SK-N-SH (cell line): ENCODE measurements around the gene CDCP1. TPM values are rescaled to one million over a fixed set of nuclear protein-coding genes. Genes with fewer than 3 reads are reported as not detected.

Experiments used
- CTCF ChIA-PET: fragments of 300-600, 350-600 bp; formaldehyde crosslinking; extraction: SDS; loops from one replicate; lab custom pipeline; 2021; lab: Yijun Ruan, JAX
- POLR2A ChIA-PET: fragments of 350-600 bp; sonication (Branson Sonifier 250); formaldehyde crosslinking; extraction: SDS; loops from one replicate; lab custom pipeline; 2020; ENCODE audit warnings: antibody characterized with exemption, inconsistent platforms; lab: Yijun Ruan, JAX
- DNase-seq: peaks from one replicate; pipeline ENCODE4 v3.0.0; 2012
- H2AFZ ChIP-seq: fragments of 200-600 bp; sonication (generic); 2 replicates; pipeline ENCODE4 v1.8.1; 2016; ENCODE audit warnings: antibody characterized with exemption, mild to moderate bottlenecking, low read depth
- H3F3A ChIP-seq: fragments of 200-600 bp; sonication (generic); replicated peaks from 2 replicates; pipeline ENCODE3; 2016; ENCODE audit warnings: antibody characterized with exemption, mild to moderate bottlenecking; ENCODE audit not compliant: insufficient read depth
- H3K27ac ChIP-seq, 2 experiments: fragments of 200-500 bp in 1 of 2; fragments of 200-600 bp in 1 of 2; sonication (Bioruptor generic) in 1 of 2; sonication (generic), shearing (Covaris generic) in 1 of 2; 2 replicates each; pipeline versions ENCODE4 v1.5.1 to v1.6.1; 2014 to 2016; ENCODE audit warnings: low read depth in 2 of 2, inconsistent platforms in 1 of 2, low read length in 1 of 2, mild to moderate bottlenecking in 1 of 2, mixed read lengths in 1 of 2
- H3K27me3 ChIP-seq: fragments of 200-600 bp; sonication (generic), shearing (Covaris generic); 2 replicates; pipeline ENCODE4 v1.6.1; 2016; ENCODE audit warnings: mixed run types; ENCODE audit not compliant: insufficient read depth
- H3K36me3 ChIP-seq, 2 experiments: fragments of 200-500 bp in 1 of 2; fragments of 200-600 bp in 1 of 2; sonication (Bioruptor generic) in 1 of 2; sonication (generic) in 1 of 2; replicated peaks in 1 of 2; 2 replicates each; pipeline versions ENCODE3 to v1.5.1; 2014 to 2016; ENCODE audit warnings: low read length in 1 of 2, mild to moderate bottlenecking in 1 of 2; ENCODE audit not compliant: insufficient read depth in 2 of 2, control insufficient read depth in 1 of 2
- H3K4me1 ChIP-seq, 2 experiments: fragments of 200-500 bp in 1 of 2; fragments of 200-600 bp in 1 of 2; sonication (Bioruptor generic) in 1 of 2; sonication (generic), shearing (Covaris generic) in 1 of 2; 2 replicates each; pipeline versions ENCODE4 v1.5.1 to v1.6.1; 2014 to 2016; ENCODE audit warnings: low read depth in 1 of 2, low read length in 1 of 2, mixed run types in 1 of 2; ENCODE audit not compliant: insufficient read depth in 2 of 2, control insufficient read depth in 1 of 2
- H3K4me2 ChIP-seq: fragments of 200-600 bp; sonication (generic), shearing (Covaris generic); 2 replicates; pipeline ENCODE4 v1.6.1; 2017; ENCODE audit warnings: mixed run types
- H3K4me3 ChIP-seq, 2 experiments: fragments of 200-500 bp in 1 of 2; fragments of 200-600 bp in 1 of 2; sonication (Bioruptor generic) in 1 of 2; sonication (generic), shearing (Covaris generic) in 1 of 2; 2 replicates each; pipeline versions ENCODE4 v1.5.1 to v1.8.1; 2014 to 2016; ENCODE audit warnings: low read depth in 2 of 2, inconsistent platforms in 1 of 2, low read length in 1 of 2, mild to moderate bottlenecking in 1 of 2, mixed read lengths in 1 of 2, moderate library complexity in 1 of 2
- H3K79me2 ChIP-seq: fragments of 200-600 bp; sonication (generic); 2 replicates; pipeline ENCODE4 v1.8.1; 2017; ENCODE audit warnings: mild to moderate bottlenecking; ENCODE audit not compliant: insufficient read depth
- H3K9ac ChIP-seq: fragments of 200-600 bp; sonication (generic); 2 replicates; pipeline ENCODE4 v1.6.1; 2017; ENCODE audit warnings: mixed run types
- H3K9me2 ChIP-seq: fragments of 200-600 bp; sonication (generic); 2 replicates; pipeline ENCODE4 v1.6.1; 2017; ENCODE audit warnings: mixed run types
- H3K9me3 ChIP-seq: fragments of 200-600 bp; sonication (generic); 2 replicates; pipeline ENCODE4 v1.6.1; 2017; ENCODE audit warnings: mixed run types, mild to moderate bottlenecking, moderate library complexity
- H4K20me1 ChIP-seq: fragments of 200-600 bp; sonication (generic); 2 replicates; pipeline ENCODE4 v1.6.1; 2017; ENCODE audit warnings: mild to moderate bottlenecking, mixed run types; ENCODE audit not compliant: insufficient read depth
- FOSL2 ChIP-seq: IDR thresholded peaks from 2 replicates; pipeline ENCODE4 v1.4.0; 2012; ENCODE audit warnings: low read depth, mild to moderate bottlenecking, moderate library complexity, borderline replicate concordance
- FOXJ3 ChIP-seq: sonication (generic); formaldehyde crosslinking; IDR thresholded peaks from 2 replicates; pipeline ENCODE4 v1.5.1; 2020; ENCODE audit warnings: mild to moderate bottlenecking, missing genetic modification reagents
- FOXM1 ChIP-seq: IDR thresholded peaks from 2 replicates; pipeline ENCODE4 v1.4.0; 2012; ENCODE audit warnings: low read depth, mild to moderate bottlenecking
- GATA2 ChIP-seq: sonication (generic); formaldehyde crosslinking; IDR thresholded peaks from 2 replicates; pipeline ENCODE4 v1.5.0; 2020; ENCODE audit warnings: mild to moderate bottlenecking, missing genetic modification reagents
- REST ChIP-seq: IDR thresholded peaks from 2 replicates; pipeline ENCODE4 v1.6.1; 2012; ENCODE audit warnings: mild to moderate bottlenecking, low read depth, low read length, moderate library complexity
- SMC3 ChIP-seq: IDR thresholded peaks from 2 replicates; pipeline ENCODE4 v1.6.1; 2012; ENCODE audit warnings: low read depth, low read length, improper control_type of control experiment
- TCF12 ChIP-seq: IDR thresholded peaks from 2 replicates; pipeline ENCODE4 v1.4.0; 2012
- TEAD4 ChIP-seq: IDR thresholded peaks from 2 replicates; pipeline ENCODE4 v1.4.0; 2012; ENCODE audit warnings: mild to moderate bottlenecking, borderline replicate concordance; ENCODE audit not compliant: insufficient read depth
- ZBTB33 ChIP-seq: IDR thresholded peaks from 2 replicates; pipeline ENCODE4 v1.4.0; 2012; ENCODE audit warnings: low read depth, borderline replicate concordance
- WGBS: methylation state at CpG from one replicate; pipeline ENCODE4 v1.1.6; 2017; ENCODE audit warnings: low lambda C conversion rate; 5-methylcytosine and 5-hydroxymethylcytosine counted together
- polyA plus RNA-seq, 3 experiments: library from polyadenylated mRNA; depleted of rRNA; stranded (reverse); fragments of >200 nt; gene quantifications; 2 replicates each; pipeline ENCODE4 v1.2.3, GENCODE V29; 2012

CDCP1 gene
- polyA plus RNA-seq (2012; rRNA removed), result 2.7 and 3.6 TPM in 2 replicates
- 2.2 and 2.9 TPM in 2 replicates for polyA plus RNA-seq (2012; cell fraction: cytosol; rRNA removed)
- 2.1 and 2.8 TPM in 2 replicates for polyA plus RNA-seq (2012; cell fraction: nucleus; rRNA removed)

- no peaks in the 10 kb centered on the region for H4K20me1 ChIP-seq
- no peaks in the 10 kb centered on the region for H3K36me3 ChIP-seq
- peak; percentile 58 for DNase-seq
- peak within 1 kb of the TSS; percentile 85 for H3K4me2 ChIP-seq
- no peaks in the 10 kb centered on the region for H3F3A ChIP-seq
- 14% methylated on average over 37 of the region's 92 CpGs for WGBS
- peak within 1 kb of the TSS; percentile 49 for H3K9ac ChIP-seq
- CTCF ChIA-PET, result interaction anchor here (0.9 to 1.7 kb wide), 5 partner anchors 9 to 64 kb away, joined by 3 to 4 read pairs (median 3); no protein-coding TSS in a partner anchor
- H3K9me2 ChIP-seq, result no peaks in the 10 kb centered on the region
- H3K27ac ChIP-seq, result no peak within 1 kb of the TSS
- peaks cover 0 to 8% of the 10 kb centered on the region in 2 experiments; a peak in 1 of 4 replicates for H3K4me1 ChIP-seq
- no peaks in the 10 kb centered on the region for H3K79me2 ChIP-seq
- POLR2A ChIA-PET, result no interaction called here
- no peaks in the 10 kb centered on the region for H3K27me3 ChIP-seq
- no peak for TF ChIP-seq FOXJ3 (CRISPR knock-in tag)
- no peak for TF ChIP-seq TCF12
- no peak for TF ChIP-seq GATA2 (CRISPR knock-in tag)
- no peak for TF ChIP-seq FOSL2
- TF ChIP-seq FOXM1, result no peak
- no peak for TF ChIP-seq ZBTB33
- no peak for TF ChIP-seq REST
- TF ChIP-seq SMC3, result no peak
- no peak for TF ChIP-seq TEAD4
- H3K9me3 ChIP-seq, result peaks cover 2% of the 10 kb centered on the region; the same call in 1 of the 2 replicates
- peak within 1 kb of the TSS; percentile 82; the same call in 1 of the 2 replicates for H2AFZ ChIP-seq
- peak within 1 kb of the TSS; percentile 46 to 65 for H3K4me3 ChIP-seq
These were observed at the start of gene CDCP1 for GRCh38 chr3:45145681-45146614. CDCP1 (minus strand) TSS chr3:45146378; CDS start chr3:45146287, 91 bp downstream.
